GM21447 (cell line): ENCODE measurements around the gene TMTC2.

Source experiments
- ATAC-seq: cut with Tn5 transposase; IDR thresholded peaks from one replicate; pipeline ENCODE4 v1.9.1; 2021; ENCODE audit not compliant: unreplicated experiment

The TMTC2 gene

GRCh38 chr12:83052890-83053541 lies 366.3 kb downstream of the TMTC2 start:
- ATAC-seq: no peak

- ATAC-seq: no peak
These were observed 370.7 kb downstream of the TMTC2 start for GRCh38 chr12:83057436-83057835.

- ATAC-seq: no peak
These were observed 372.4 kb downstream of the TMTC2 start for GRCh38 chr12:83059107-83059506.

GRCh38 chr12:83065562-83065961 lies 378.9 kb downstream of the TMTC2 start:
- ATAC-seq: no peak

GRCh38 chr12:83067981-83068380 lies 381.3 kb downstream of the TMTC2 start:
- ATAC-seq: no peak

GRCh38 chr12:83074358-83074894 lies 387.7 kb downstream of the TMTC2 start:
- ATAC-seq: no peak

- ATAC-seq: no peak
These were observed 388.8 kb downstream of the TMTC2 start for GRCh38 chr12:83075471-83075870.

GRCh38 chr12:83077041-83077440 lies 390.3 kb downstream of the TMTC2 start:
- ATAC-seq: no peak

GRCh38 chr12:83082690-83083276 lies 396.1 kb downstream of the TMTC2 start:
- no peak for ATAC-seq

GRCh38 chr12:83083616-83084015 lies 396.9 kb downstream of the TMTC2 start:
- no peak for ATAC-seq

GRCh38 chr12:83084516-83085234 lies 398.0 kb downstream of the TMTC2 start:
- ATAC-seq: no peak

GRCh38 chr12:83086023-83086422 lies 399.3 kb downstream of the TMTC2 start:
- ATAC-seq: no peak

GRCh38 chr12:83089575-83089974 lies 402.9 kb downstream of the TMTC2 start:
- no peak for ATAC-seq

- no peak for ATAC-seq
These were observed 405.4 kb downstream of the TMTC2 start for GRCh38 chr12:83092129-83092528.

GRCh38 chr12:83092606-83093005 lies 405.9 kb downstream of the TMTC2 start:
- no peak for ATAC-seq

- no peak for ATAC-seq
These were observed 406.7 kb downstream of the TMTC2 start for GRCh38 chr12:83093426-83093825.

GRCh38 chr12:83097643-83098342 lies 411.1 kb downstream of the TMTC2 start:
- no peak for ATAC-seq

GRCh38 chr12:83099436-83099835 lies 412.7 kb downstream of the TMTC2 start:
- ATAC-seq: no peak

GRCh38 chr12:83102499-83102898 lies 415.8 kb downstream of the TMTC2 start:
- ATAC-seq: no peak

- no peak for ATAC-seq
These were observed 420.2 kb downstream of the TMTC2 start for GRCh38 chr12:83106873-83107272.

GRCh38 chr12:83110424-83110823 lies 423.7 kb downstream of the TMTC2 start:
- no peak for ATAC-seq
